Tibial artery (tissue), 4 donors: ENCODE data around the gene KIAA0319L.

Source experiments
- DNase-seq, 2 donors: peaks; one replicate each; pipeline ENCODE4 v3.0.0-alpha.2; 2019
- H3K27ac ChIP-seq, 2 donors: fragments of 200-600 bp; sonication (generic) in 1 of 2; 1 replicate in 1 of 2; 2 replicates in 1 of 2; pipeline ENCODE4 v1.5.1; 2018 to 2019; ENCODE audit warnings: mild to moderate bottlenecking in 1 of 2
- H3K27me3 ChIP-seq, 2 donors: fragments of 200-600 bp; sonication (generic) in 1 of 2; one replicate each; pipeline versions ENCODE4 v1.5.1 to v1.6.0; 2016 to 2019
- H3K36me3 ChIP-seq, 3 donors: fragments of 200-600 bp; sonication (generic) in 2 of 3; one replicate each; pipeline ENCODE4 v1.5.1; 2016 to 2019; ENCODE audit warnings: mild to moderate bottlenecking in 2 of 3
- H3K4me1 ChIP-seq, 4 donors: fragments of 200-600 bp; sonication (generic) in 2 of 4; 1 replicate in 3 of 4; 2 replicates in 1 of 4; pipeline ENCODE4 v1.5.1; 2016 to 2019
- H3K4me3 ChIP-seq, 2 donors: fragments of 200-600 bp; sonication (generic) in 1 of 2; 1 replicate in 1 of 2; 2 replicates in 1 of 2; pipeline ENCODE4 v1.5.1; 2018 to 2019; ENCODE audit warnings: mild to moderate bottlenecking in 2 of 2
- H3K9me3 ChIP-seq, 3 donors: fragments of 200-600 bp; sonication (generic) in 1 of 3; one replicate each; pipeline ENCODE4 v1.5.1; 2016 to 2019
- intact Hi-C: fragments of 100-400 bp; cut with DNase I; formaldehyde crosslinking; loops from one replicate; pipeline ENCODE4 v1.15.0; 2023; ENCODE audit warnings: low total_unique reads
- TF ChIP-seq, protein P1 (sequence below), 2 experiments: fragments of 200-600 bp in 1 of 2; fragments of 450-650 bp in 1 of 2; IDR thresholded peaks; one replicate each; pipeline ENCODE4 v1.5.1; 2017 to 2019; ENCODE audit warnings: antibody characterized with exemption in 2 of 2, mild to moderate bottlenecking in 1 of 2, moderate library complexity in 1 of 2

The KIAA0319L gene

DNA sequence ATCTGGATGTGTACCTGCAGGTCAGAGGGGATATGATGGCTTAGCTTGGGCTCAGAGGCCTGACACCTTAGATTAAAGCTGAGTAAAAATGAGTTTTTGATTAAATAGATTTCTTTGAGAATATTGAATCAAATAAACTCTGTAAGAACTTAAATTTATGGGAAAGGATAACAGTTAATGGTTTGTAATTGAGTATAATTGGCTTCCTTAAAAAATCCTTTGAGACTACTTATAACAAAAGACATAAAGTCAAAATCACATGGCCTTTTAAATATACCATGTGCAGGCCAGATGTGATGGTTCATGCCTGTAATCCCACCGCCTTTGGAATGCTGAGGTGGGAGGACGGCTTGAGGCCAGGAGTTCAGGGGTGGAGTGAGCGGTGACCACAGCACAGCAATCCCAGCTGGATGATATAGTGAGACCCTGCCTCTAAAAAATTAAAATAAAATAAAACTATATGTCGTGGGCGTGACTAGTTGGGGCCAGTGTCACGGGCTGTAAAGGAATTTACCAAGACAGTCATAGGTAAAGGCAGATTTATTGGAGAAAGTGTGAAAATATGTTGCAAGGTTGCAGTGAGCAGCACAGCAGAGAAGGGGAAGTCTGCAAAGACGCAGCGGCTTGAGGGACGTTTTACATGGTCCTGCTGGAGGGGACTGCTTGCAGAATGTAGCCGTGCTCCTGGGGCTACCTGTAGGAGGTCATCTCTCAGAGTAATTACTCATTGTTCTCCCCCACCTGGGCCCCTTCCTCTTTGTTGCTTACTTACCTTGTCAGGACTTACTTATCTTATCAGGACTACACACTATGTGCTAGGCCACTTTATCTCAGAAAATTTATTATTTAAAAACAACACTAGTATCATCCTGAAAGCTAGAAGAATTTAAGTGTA is 166.4 kb downstream of the KIAA0319L start:
- Histone ChIP-seq H3K9me3 (no peaks in the 10 kb centered on the region), H3K36me3 (peaks cover 65 to 79% (median 78%) of the 10 kb centered on the region in 3 donors), H3K4me1 (no peaks in the 10 kb centered on the region), H3K27me3 (no peaks in the 10 kb centered on the region), H3K27ac (no peak overlapping the region), H3K4me3 (no peak overlapping the region)
- DNase-seq = no peak
- intact Hi-C loops = no loop called here
- TF ChIP-seq, protein P1, sequence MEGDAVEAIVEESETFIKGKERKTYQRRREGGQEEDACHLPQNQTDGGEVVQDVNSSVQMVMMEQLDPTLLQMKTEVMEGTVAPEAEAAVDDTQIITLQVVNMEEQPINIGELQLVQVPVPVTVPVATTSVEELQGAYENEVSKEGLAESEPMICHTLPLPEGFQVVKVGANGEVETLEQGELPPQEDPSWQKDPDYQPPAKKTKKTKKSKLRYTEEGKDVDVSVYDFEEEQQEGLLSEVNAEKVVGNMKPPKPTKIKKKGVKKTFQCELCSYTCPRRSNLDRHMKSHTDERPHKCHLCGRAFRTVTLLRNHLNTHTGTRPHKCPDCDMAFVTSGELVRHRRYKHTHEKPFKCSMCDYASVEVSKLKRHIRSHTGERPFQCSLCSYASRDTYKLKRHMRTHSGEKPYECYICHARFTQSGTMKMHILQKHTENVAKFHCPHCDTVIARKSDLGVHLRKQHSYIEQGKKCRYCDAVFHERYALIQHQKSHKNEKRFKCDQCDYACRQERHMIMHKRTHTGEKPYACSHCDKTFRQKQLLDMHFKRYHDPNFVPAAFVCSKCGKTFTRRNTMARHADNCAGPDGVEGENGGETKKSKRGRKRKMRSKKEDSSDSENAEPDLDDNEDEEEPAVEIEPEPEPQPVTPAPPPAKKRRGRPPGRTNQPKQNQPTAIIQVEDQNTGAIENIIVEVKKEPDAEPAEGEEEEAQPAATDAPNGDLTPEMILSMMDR (IDR thresholded peaks at IDR 0.05) = no peak

DNA sequence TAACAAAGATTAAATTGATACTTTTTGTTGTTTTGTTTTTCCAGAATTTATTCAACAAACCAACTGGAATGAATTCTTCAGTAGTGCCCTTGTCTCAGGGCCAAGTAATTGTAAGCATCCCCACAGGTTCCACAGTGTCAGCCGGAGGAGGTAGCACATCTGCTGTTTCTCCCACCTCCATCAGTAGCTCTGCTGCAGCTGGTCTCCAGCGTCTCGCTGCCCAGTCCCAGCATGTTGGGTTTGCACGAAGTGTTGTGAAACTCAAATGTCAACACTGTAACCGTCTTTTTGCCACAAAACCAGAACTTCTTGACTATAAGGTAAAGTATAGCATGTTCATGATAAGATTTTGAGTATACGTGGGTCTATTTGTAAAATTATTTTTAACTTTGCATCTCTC is 170.2 kb downstream of the KIAA0319L start:
- Histone ChIP-seq H3K4me3 (no peak overlapping the region), H3K9me3 (no peaks in the 10 kb centered on the region), H3K4me1 (no peaks in the 10 kb centered on the region), H3K27me3 (no peaks in the 10 kb centered on the region), H3K27ac (no peak overlapping the region), H3K36me3 (peaks cover 36 to 59% (median 41%) of the 10 kb centered on the region in 3 donors)
- TF ChIP-seq, protein P1 (IDR thresholded peaks at IDR 0.05) = no peak
- intact Hi-C loops = no loop called here
- no peak for DNase-seq

DNA sequence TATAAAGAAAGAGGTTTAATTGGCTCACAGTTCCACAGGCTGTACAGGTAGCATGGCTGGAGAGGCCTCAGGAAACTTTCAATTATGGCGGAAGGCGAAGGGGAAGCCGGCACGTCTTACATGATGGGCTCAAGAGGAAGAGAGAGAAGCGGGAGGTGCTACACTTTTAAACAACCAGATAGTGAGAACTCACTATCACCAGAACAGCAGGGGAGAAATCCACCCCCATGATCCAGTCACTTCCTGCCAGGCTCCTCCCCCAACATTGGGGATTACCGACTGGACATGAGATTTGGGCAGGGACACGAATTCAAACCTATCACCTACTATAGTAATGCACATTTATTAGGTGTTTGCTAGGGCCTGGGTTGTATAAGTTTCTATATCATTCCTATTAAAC is 170.9 kb downstream of the KIAA0319L start:
- Histone ChIP-seq H3K36me3 (peaks cover 34 to 56% (median 41%) of the 10 kb centered on the region in 3 donors), H3K27me3 (no peaks in the 10 kb centered on the region), H3K27ac (no peak overlapping the region), H3K4me3 (no peak overlapping the region), H3K4me1 (no peaks in the 10 kb centered on the region), H3K9me3 (no peaks in the 10 kb centered on the region)
- intact Hi-C loops = no loop called here
- TF ChIP-seq, protein P1 (IDR thresholded peaks at IDR 0.05) = no peak
- no peak for DNase-seq
